ENCODE results near the gene RUNX2.
A peak's percentile ranks its signal among the peaks of the same experiment; 100 is the strongest.

RUNX2 gene

DNA sequence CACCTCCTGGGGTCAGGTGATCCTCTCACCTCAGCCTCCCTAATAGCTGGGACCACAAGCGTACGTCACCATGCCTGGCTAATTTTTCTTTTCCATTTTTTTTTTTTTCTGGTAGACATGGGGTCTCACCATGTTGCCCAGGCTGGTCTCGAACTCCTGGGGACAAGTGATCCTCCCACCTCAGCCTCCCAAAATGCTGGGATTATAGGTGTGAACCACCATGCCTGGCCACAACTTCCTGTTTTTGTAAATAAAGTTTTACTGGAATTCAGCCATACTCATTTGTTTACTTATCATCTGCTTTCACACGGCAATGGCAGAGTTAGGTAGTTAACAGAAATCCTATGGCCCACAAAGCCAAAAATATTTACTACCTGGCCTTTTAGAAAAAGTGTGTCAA, 7.8 kb upstream of the RUNX2 start:
- no peak for DNase-seq
- TF ChIP-seq GATA1 (IDR thresholded peaks at IDR 0.05; ENCODE audit: low read depth, low read length) (no peak), POLR2A (IDR thresholded peaks at IDR 0.05; ENCODE audit: low read length) (no peak)

GRCh38 chr6:45323656-45324224, 4.4 kb upstream of the RUNX2 start:
- DNase-seq = no peak
- TF ChIP-seq GATA1 (IDR thresholded peaks at IDR 0.05; ENCODE audit: low read depth, low read length) = no peak
- no peak for TF ChIP-seq POLR2A (IDR thresholded peaks at IDR 0.05; ENCODE audit: low read length)

DNA sequence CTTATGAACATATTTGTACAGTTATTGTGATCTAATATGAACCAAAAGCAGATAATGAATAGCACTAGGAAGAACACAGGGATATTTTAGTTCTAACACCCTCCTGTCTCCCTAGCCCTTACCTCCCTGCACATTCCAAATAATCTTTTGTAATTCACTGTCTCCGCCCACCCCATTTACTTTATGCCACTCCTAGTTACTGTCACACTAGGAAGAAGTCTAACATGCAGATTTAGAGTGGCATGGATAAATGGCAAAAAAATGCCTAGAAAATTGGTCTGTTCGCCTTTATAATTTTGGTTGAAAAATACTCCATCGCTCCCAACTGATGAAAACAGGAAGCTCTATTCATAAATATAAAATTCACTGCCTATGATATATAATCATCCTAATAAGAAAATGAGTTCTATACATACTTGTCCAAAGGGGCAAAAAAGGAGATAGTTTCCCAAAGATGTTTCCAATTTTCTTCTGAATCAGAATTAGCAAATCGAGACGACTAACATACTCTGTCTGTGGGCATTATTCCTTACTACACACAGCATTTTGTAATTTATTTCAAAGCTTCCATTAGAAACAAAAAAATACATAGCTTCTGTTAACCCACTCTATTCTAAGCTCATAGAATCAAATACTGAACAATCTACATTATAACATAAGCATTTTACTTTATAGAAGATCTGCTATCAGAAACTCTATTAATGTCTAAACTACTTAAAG, 1.3 kb upstream of the RUNX2 start:
- TF ChIP-seq POLR2A (IDR thresholded peaks at IDR 0.05; ENCODE audit: low read length) (no peak), GATA1 (IDR thresholded peaks at IDR 0.05; ENCODE audit: low read depth, low read length) (no peak)
- no peak for DNase-seq

DNA sequence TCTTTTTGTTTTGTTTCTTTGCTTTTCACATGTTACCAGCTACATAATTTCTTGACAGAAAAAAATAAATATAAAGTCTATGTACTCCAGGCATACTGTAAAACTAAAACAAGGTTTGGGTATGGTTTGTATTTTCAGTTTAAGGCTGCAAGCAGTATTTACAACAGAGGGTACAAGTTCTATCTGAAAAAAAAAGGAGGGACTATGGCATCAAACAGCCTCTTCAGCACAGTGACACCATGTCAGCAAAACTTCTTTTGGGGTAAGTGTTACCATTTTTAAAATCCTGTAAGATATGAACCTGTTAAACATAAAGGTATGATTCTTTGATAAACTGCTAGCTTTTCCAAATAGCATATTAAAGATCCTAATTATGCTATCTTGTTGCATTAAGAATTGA, 393 bp downstream of the RUNX2 start:
- DNase-seq = no peak
- TF ChIP-seq POLR2A (IDR thresholded peaks at IDR 0.05; ENCODE audit: low read length) (no peak), GATA1 (IDR thresholded peaks at IDR 0.05; ENCODE audit: low read depth, low read length) (no peak)

DNA sequence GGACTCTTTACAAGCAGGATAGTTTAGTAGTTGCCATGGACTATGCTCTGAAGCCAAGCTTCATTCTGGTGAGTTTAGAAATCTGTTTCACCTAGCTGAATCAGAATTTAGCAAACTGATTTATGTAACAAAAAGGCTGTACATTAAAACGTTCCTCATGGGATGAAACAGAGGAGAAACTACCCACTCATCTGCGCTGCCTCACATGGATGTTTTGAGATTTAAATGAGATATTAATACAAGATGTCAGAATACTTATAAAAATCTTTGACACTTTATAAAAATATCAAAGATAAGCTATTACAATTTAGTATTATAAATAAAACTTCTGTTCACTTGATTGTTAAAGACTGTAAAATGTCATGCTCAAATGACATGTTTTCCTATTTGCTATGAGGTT, 16.8 kb downstream of the RUNX2 start:
- no peak for DNase-seq
- no peak for TF ChIP-seq POLR2A (IDR thresholded peaks at IDR 0.05; ENCODE audit: low read length)

DNA sequence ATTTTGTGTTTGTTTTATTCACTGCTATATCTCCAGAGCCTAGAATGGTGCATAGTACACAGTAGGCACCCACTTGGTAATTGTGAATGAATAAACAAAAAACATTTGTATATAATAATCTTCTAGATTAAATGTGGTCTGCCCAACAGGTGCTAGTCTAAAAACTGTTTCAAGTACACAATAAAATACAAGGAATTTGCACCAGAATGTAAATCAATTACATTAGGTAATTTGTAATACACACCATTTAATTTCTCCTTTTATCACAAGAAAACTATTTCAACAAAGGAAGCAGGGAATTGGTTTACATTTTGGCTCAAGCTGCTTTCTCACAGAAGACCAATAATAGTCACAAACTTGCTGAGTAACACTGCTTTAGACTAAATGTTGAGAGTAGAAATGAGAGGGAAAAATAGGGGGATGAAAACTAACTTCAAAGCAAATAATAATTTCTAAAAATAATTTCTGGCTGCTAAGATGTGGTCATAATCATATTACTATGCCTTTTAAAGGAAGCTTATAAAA, 22.1 kb downstream of the RUNX2 start:
- DNase-seq = no peak
- TF ChIP-seq POLR2A (IDR thresholded peaks at IDR 0.05; ENCODE audit: low read length) = no peak

- DNase-seq = no peak
- no peak for TF ChIP-seq POLR2A (IDR thresholded peaks at IDR 0.05; ENCODE audit: low read length)
- TF ChIP-seq GATA1 (IDR thresholded peaks at IDR 0.05; ENCODE audit: low read depth, low read length) = no peak
Measured at GRCh38 chr6:45351076-45351475, 22.9 kb downstream of the RUNX2 start.

DNA sequence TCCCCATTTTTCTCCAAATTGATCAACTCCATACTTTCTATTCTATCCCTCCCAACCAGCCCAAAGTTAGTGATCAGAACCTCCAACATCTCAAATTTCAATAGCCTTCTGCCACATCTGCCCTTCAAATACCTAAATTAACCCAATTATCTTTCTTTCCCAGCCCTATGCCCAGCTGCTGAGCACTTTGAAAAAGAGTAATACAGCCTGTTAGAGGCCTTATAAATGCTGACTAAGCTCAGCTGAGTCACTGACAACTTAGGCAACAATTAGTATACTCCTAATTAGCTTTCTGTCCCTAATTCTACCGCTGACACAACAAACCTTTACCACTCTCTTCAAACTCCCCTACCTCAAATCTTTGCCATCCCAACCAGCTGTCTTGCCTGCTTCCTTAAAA, 23.5 kb downstream of the RUNX2 start:
- TF ChIP-seq POLR2A (IDR thresholded peaks at IDR 0.05; ENCODE audit: low read length) (no peak), GATA1 (IDR thresholded peaks at IDR 0.05; ENCODE audit: low read depth, low read length) (no peak)
- peak; percentile 22 to 63 for DNase-seq

DNA sequence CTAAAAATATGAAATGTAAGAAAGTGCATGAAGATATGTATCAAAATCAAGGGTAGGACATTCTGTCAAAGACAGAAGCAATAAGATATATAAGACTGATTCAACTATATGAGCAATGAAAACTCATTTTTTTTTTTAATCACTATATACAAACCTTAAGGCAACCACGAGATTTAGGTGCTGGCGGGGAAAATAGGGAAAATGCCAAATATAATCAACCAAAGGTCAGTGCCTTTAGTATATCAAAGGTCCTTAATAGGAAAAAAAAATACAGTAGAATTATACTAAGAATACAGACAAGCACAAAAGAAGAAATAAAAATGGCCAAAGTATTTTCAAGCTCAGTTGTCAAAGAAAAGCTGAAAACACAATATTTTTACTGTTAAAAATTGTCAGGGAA, 25.5 kb downstream of the RUNX2 start:
- DNase-seq = no peak
- TF ChIP-seq GATA1 (IDR thresholded peaks at IDR 0.05; ENCODE audit: low read depth, low read length) (no peak), POLR2A (IDR thresholded peaks at IDR 0.05; ENCODE audit: low read length) (no peak)

- no peak for DNase-seq
- TF ChIP-seq GATA1 (IDR thresholded peaks at IDR 0.05; ENCODE audit: low read depth, low read length) = no peak
- TF ChIP-seq POLR2A (IDR thresholded peaks at IDR 0.05; ENCODE audit: low read length) = no peak
Measured at GRCh38 chr6:45364466-45364865, 36.3 kb downstream of the RUNX2 start.

DNA sequence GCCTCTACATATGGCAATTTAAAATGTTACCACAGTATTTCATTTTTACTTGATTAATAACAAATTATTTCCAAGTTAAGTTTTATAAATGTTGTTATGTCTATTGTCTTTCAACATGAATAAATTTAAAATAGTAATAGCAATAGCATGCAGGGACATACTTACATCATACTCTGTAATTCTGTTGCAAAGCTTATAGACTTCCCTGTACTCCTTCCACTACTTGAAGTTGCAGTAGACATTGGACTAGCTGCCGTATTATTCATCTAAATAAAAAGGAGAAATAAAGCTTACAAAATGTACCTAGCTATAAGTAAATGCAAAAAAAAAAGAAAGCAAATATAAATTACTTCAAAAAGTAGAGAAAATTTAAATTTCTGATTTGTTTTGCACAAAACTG, 36.9 kb downstream of the RUNX2 start:
- TF ChIP-seq GATA1 (IDR thresholded peaks at IDR 0.05; ENCODE audit: low read depth, low read length) (no peak), POLR2A (IDR thresholded peaks at IDR 0.05; ENCODE audit: low read length) (no peak)

GRCh38 chr6:45366534-45366933, 38.4 kb downstream of the RUNX2 start:
- DNase-seq = no peak
- TF ChIP-seq POLR2A (IDR thresholded peaks at IDR 0.05; ENCODE audit: low read length) = no peak
- no peak for TF ChIP-seq GATA1 (IDR thresholded peaks at IDR 0.05; ENCODE audit: low read depth, low read length)

More for the DNA sequence above, 36.9 kb downstream of the RUNX2 start:
- no peak for DNase-seq

DNA sequence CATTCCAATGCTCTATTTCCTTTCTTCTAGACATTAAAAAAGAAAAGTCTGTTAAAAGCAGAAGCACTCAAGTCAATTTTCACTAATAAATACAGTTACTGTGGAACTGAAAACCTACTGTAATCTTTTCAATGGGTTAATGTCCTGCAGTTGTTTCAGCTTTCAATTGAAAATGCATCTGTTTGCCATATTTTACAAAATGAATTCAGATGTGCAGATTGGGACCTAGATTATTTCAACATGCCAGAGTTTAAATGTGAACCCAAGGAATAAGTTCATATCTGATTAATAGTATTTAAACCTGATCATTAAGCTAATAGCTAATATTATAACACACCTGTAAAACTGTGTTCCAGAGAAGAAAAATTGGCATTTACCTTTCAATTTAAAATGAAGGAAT, 39.9 kb downstream of the RUNX2 start:
- DNase-seq = no peak
- TF ChIP-seq POLR2A (IDR thresholded peaks at IDR 0.05; ENCODE audit: low read length) (no peak), GATA1 (IDR thresholded peaks at IDR 0.05; ENCODE audit: low read depth, low read length) (no peak)

DNA sequence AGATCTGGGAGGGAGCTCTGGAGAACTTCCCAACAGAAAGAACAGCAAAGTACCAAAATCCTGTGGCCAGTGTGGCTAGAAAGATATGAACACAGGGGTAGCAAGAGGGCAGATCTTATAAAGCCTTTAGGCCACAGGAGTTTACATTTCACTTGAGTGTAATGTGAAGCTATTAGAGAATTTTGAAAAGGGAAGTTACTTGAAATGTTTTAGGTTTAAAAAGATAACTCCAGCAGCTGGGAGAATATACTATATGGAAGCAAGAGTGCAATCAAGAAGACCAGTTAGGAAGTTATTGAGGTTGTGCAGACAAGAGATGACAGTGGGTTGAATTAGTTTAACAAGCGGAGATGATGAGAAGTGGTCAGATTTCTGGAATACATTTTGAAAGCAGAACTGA, 41.7 kb downstream of the RUNX2 start:
- no peak for DNase-seq
- no peak for TF ChIP-seq POLR2A (IDR thresholded peaks at IDR 0.05; ENCODE audit: low read length)
- TF ChIP-seq GATA1 (IDR thresholded peaks at IDR 0.05; ENCODE audit: low read depth, low read length) = no peak

GRCh38 chr6:45371924-45372573, 43.9 kb downstream of the RUNX2 start:
- no peak for TF ChIP-seq POLR2A (IDR thresholded peaks at IDR 0.05; ENCODE audit: low read length)
- no peak for TF ChIP-seq GATA1 (IDR thresholded peaks at IDR 0.05; ENCODE audit: low read depth, low read length)
- no peak for DNase-seq

Data from erythroblast (primary cell).